AG20443 (cell line): Measurements from ENCODE around the gene CHI3L1.
A peak's percentile ranks its signal among the peaks of the same experiment; 100 is the strongest.

Experiments
- DNase-seq: peaks from one replicate; pipeline ENCODE4 v3.0.0; 2012; ENCODE audit warnings: low spot score, mixed read lengths

Gene CHI3L1

GRCh38 chr1:203180611-203181330 is 5.7 kb downstream of the CHI3L1 start:
- no peak for DNase-seq

- no peak for DNase-seq
Measured at GRCh38 chr1:203179667-203180005, 6.9 kb downstream of the CHI3L1 start.

DNA sequence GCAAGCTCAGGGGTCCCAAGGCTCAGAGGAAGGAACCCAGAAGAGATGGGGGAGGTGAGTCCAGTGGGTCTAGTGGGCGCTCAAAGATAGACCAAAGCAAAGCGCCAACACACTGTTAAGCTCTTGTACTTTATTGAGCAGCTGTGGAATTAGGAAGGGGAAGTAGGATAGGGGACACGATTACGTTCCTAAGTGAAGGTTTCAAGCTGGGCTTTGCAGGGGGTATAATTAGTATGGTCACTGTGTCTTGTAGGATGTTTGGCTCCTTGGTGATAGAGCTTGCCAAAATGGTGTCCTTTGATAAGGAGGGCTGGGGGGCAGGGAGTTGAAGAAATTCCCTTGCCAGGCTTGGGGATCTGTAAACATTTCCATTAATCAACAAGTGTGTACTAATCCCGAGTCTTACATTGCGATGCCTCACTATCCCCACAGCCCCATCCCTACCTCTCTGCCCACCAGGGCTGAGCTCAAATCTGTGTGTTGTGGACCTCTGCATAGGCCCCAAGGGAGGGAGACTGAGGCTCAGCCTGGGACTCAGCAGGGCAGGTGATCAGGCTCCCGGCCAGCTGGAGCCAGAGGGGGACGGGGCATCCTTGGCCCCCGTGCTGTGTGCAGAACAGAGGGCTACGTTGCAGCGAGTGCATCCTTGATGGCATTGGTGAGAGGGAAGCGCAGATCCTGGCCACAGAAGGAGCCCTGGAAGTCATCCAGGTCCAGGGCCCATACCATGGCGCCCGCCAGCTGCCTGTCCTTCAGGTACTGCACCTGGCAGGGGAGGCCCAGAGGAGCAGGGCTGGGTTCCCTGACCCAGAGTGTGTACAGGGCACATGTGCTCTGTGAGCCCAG is 7.5 kb downstream of the CHI3L1 start:
- no peak for DNase-seq

GRCh38 chr1:203178083-203178482 is 8.4 kb downstream of the CHI3L1 start:
- no peak for DNase-seq

- peak; percentile 77 for DNase-seq
Measured at GRCh38 chr1:203177470-203178039, 8.9 kb downstream of the CHI3L1 start.

GRCh38 chr1:203177036-203177405 is 9.5 kb downstream of the CHI3L1 start:
- DNase-seq: no peak

- no peak for DNase-seq
Measured at GRCh38 chr1:203176273-203177035, 10.1 kb downstream of the CHI3L1 start.

DNA sequence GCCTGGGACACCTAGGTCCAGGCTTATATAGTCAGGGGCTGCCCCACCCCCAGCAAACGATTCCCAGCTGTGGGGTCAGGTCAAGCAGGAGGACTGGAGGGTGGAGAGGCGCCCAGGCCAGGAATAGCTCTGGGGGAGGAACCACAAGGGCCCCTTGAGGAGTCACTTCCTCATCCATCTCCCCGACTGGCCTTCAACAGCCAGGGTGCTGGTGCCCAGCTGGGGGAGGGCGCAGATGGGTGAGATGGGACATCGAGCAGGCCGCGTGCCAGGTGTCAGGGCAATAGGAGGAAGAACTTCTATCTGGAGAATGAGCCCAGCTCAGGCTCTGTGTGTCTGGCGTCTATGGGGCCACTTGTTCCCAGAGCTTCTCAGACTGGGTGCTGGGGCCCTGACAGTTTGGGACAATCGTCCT is 10.7 kb downstream of the CHI3L1 start:
- DNase-seq: no peak

DNA sequence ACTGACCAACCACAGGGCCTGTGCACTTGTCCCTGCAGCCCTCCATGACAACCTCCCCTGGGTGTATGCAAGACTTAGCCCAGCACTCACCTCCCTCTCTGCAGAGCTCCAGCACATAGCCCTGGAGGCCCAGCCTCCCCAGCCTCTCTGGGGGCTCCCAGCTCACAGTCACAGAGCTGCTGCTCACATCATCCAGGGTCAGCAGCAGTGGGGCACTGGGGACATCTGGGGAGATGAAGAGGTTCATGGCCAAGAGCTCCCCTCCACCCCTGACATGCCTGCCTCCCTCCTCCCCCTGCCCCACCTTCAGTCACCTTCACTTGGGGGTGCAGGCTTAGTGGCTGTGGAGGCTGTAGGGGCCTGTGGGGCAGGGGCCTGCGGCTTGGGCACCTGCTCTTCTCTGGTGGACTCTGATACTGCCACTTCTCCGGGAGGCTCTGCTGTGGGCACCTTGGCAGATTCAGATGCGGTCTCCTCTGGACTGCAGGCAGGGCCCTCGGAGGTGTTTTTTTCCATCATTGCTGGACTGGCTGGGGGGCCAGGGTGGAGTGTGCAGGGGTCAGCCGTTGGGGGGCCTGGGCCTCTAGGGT is 11.2 kb downstream of the CHI3L1 start, which contains the start of gene MYBPH:
MYBPH (minus strand) TSS at position 590 of the 590 bp plus-strand sequence; CDS start at position 519, 71 bp downstream.
- no peak for DNase-seq

GRCh38 chr1:203174324-203174985 is 12.0 kb downstream of the CHI3L1 start:
- no peak for DNase-seq

GRCh38 chr1:203173566-203173965 is 12.9 kb downstream of the CHI3L1 start:
- DNase-seq: no peak

DNA sequence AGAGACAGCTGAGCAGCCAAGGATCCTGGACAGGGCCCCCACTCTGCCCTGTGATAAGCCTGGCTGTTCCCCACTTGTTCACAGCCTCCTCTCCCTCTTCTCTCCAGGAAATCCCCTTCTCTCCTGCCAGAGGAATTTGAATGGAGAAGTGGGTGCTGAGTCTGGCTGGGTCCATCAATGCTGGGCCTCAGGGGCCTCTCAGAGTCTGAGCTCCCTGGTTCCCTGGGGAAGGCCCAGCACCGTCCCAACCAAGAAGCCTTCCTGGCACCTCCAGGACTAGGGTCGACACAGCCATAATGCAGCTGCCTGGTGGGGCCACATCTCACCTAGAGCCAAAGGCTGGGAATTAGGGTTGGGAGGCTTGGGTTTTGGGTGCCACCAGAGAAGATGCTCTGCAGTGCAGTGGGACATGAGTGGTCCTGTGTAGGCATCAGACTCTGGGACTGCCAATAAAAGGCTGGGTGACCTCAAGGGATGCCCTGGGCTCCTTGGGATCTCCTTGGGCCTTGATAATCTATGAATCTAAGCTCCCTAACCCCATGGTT is 13.4 kb downstream of the CHI3L1 start:
- DNase-seq: no peak

DNA sequence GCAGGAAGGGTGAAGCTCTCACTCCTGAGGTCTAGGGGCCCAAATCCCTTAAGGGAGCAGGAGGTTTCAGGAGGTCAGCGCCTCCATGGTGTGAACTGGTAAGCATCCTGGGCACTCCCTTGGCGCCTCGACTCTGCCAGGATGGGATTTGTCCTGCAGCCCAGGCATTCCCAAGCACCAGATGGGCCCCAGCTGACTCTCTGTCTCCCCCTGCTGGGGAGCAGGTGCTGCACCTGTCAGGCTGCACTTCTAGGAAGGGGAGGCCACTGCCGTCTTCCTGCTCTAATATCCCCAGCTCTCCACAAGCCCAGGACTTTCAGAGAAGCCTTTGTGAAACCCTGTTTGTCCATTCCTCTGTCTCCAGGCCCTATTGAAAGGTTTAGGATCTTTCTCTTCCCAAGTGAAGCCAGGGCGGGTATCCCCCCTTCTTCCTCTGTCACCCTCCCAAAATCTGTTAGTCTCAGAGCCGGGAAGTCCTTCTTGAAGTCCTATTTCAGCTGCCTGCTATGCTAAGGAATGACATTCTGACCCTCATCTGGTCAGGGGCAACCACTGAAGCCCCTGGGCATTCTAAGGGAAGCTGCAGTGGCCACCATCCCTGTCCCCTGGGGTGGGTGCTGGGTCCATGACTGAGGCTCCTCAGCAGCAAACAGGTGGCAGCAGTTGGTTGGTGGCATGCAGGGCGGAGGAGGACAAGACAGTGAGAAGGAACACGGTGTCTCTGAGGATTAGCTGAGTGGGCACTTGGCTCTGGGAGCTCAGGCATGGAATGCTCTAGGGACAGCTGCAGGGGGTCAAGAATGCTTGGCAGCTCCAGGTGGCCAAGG is 14.1 kb downstream of the CHI3L1 start:
- peak; percentile 91 for DNase-seq

GRCh38 chr1:203171341-203172183 is 14.9 kb downstream of the CHI3L1 start:
- DNase-seq: no peak

- no peak for DNase-seq
Measured at GRCh38 chr1:203170625-203171330, 15.7 kb downstream of the CHI3L1 start.

GRCh38 chr1:203169770-203170520 is 16.6 kb downstream of the CHI3L1 start:
- no peak for DNase-seq

DNA sequence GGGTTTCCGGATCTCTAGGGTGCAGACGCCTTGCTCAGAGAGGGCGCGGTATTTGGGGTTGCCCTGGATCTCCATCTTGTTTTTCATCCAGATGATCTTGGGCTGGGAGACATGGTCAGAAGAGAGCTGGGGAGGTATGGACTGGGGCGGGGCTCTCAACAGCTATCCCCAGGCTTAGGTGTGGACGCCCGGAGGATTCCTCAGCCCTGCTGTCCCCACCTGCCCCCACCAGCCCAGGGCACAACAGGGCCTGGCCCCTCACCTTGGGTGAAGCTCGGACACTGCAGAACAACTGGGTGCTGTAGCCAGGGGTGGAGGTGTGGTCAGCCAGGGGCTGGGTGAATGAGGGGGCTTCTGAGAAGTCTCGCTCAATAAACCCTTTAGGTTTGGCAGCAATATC is 17.5 kb downstream of the CHI3L1 start:
- no peak for DNase-seq

GRCh38 chr1:203168256-203168786 is 18.2 kb downstream of the CHI3L1 start:
- no peak for DNase-seq
